OCI-LY7 (cell line): ENCODE data around the gene SLC6A7.

Source experiments
- EZH2phosphoT487 ChIP-seq: fragments of 200-600 bp; sonication (generic); IDR thresholded peaks from 2 replicates; pipeline ENCODE4 v1.6.1; 2018; ENCODE audit warnings: low read depth, borderline replicate concordance, mild to moderate bottlenecking, mixed run types, antibody characterized with exemption, low read length, moderate library complexity, mixed read lengths
- TF ChIP-seq, protein P1 (sequence below): fragments of 200-600 bp; sonication (generic); conservative IDR thresholded peaks from 2 replicates; pipeline ENCODE4 v1.5.1; 2014; ENCODE audit warnings: mild to moderate bottlenecking, antibody characterized with exemption, low read length, moderate library complexity, mixed read lengths

- TF ChIP-seq EZH2phosphoT487 = no peak
- TF ChIP-seq, protein P1, sequence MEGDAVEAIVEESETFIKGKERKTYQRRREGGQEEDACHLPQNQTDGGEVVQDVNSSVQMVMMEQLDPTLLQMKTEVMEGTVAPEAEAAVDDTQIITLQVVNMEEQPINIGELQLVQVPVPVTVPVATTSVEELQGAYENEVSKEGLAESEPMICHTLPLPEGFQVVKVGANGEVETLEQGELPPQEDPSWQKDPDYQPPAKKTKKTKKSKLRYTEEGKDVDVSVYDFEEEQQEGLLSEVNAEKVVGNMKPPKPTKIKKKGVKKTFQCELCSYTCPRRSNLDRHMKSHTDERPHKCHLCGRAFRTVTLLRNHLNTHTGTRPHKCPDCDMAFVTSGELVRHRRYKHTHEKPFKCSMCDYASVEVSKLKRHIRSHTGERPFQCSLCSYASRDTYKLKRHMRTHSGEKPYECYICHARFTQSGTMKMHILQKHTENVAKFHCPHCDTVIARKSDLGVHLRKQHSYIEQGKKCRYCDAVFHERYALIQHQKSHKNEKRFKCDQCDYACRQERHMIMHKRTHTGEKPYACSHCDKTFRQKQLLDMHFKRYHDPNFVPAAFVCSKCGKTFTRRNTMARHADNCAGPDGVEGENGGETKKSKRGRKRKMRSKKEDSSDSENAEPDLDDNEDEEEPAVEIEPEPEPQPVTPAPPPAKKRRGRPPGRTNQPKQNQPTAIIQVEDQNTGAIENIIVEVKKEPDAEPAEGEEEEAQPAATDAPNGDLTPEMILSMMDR = no peak
Observed at GRCh38 chr5:150149618-150150017, 40.2 kb upstream of the SLC6A7 start.
